ENCODE measurements around the gene CTTNBP2NL.
A peak's percentile ranks its signal among the peaks of the same experiment; 100 is the strongest.

CTTNBP2NL gene

GRCh38 chr1:112395821-112396652 lies at the start of gene CTTNBP2NL:
Gene CTTNBP2NL, plus strand, starts transcription at chr1:112396214. Its CDS starts 19,952 bp downstream, at chr1:112416166.
- peak; percentile 78 to 89 for DNase-seq

GRCh38 chr1:112346801-112347350 lies 49.1 kb upstream of the CTTNBP2NL start:
- DNase-seq = no peak

- DNase-seq = no peak
These were observed 39.2 kb upstream of the CTTNBP2NL start for GRCh38 chr1:112356765-112357164.

GRCh38 chr1:112357467-112357866 lies 38.5 kb upstream of the CTTNBP2NL start:
- DNase-seq = no peak

- DNase-seq = no peak
These were observed 37.8 kb upstream of the CTTNBP2NL start for GRCh38 chr1:112358061-112358770.

- DNase-seq = peak in 1 of 2 experiments; percentile 21
These were observed 37.1 kb upstream of the CTTNBP2NL start for GRCh38 chr1:112358798-112359408.

GRCh38 chr1:112359961-112360767 lies 35.9 kb upstream of the CTTNBP2NL start:
- DNase-seq = no peak

- no peak for DNase-seq
These were observed 32.4 kb upstream of the CTTNBP2NL start for GRCh38 chr1:112363636-112364035.

- no peak for DNase-seq
These were observed 27.8 kb upstream of the CTTNBP2NL start for GRCh38 chr1:112368198-112368597.

GRCh38 chr1:112369392-112370285 lies 26.4 kb upstream of the CTTNBP2NL start:
- peak; percentile 39 to 78 for DNase-seq

- no peak for DNase-seq
These were observed 25.0 kb upstream of the CTTNBP2NL start for GRCh38 chr1:112370996-112371395.

GRCh38 chr1:112371775-112372174 lies 24.2 kb upstream of the CTTNBP2NL start:
- no peak for DNase-seq

- no peak for DNase-seq
These were observed 22.2 kb upstream of the CTTNBP2NL start for GRCh38 chr1:112373806-112374205.

- no peak for DNase-seq
These were observed 20.3 kb upstream of the CTTNBP2NL start for GRCh38 chr1:112375701-112376100.

- no peak for DNase-seq
These were observed 15.7 kb upstream of the CTTNBP2NL start for GRCh38 chr1:112380356-112380755.

- DNase-seq = no peak
These were observed 14.5 kb upstream of the CTTNBP2NL start for GRCh38 chr1:112381324-112382076.

- no peak for DNase-seq
These were observed 12.1 kb upstream of the CTTNBP2NL start for GRCh38 chr1:112383759-112384370.

GRCh38 chr1:112386024-112386723 lies 9.8 kb upstream of the CTTNBP2NL start:
- no peak for DNase-seq

GRCh38 chr1:112386731-112387346 lies 9.2 kb upstream of the CTTNBP2NL start:
- DNase-seq = no peak

Measured in SW 1271 (cell line).